ENCODE measurements around the gene DLG2.
"Not testable (repeated sequence)": the region's sequence is repeated elsewhere in the genome, so short reads cannot be mapped to it uniquely, and the experiment has no call there.

DLG2 gene

DNA sequence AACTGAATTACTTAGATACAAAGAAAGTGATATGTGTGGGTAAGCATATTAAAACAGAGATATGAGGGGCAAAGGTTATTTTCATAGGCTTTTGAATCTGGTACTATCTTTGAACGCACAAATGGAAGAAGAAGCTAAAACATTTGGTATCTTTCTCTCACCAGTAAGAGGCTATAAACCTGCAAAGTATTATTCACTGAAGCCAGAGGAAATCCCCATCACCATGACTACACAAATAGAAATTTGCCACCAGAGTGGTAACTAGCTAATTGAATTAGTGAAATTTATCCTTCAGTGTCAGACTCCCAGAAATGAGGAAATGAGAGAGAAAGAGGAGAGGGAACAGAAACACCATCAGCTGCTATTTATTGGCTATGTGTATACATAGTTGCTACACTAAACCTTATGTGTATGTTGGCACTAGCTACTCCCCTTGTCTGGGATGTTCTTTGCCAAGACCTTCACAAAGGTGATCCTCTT is 503.4 kb downstream of the DLG2 start:
- no peaks in the 10 kb centered on the region for H3K27me3 Mint-ChIP-seq
- ATAC-seq (replicated peaks) (peak; percentile 94 to 97), DNase-seq (peak; percentile 9)
- peaks cover 5 to 8% of the 10 kb centered on the region in 2 donors for H3K9me3 Mint-ChIP-seq
- no peak overlapping the region for H3K27ac Mint-ChIP-seq
- peaks cover 0 to 3% of the 10 kb centered on the region in 2 donors for H3K36me3 Mint-ChIP-seq
- no peak overlapping the region for H3K4me3 Mint-ChIP-seq
- H3K4me1 Mint-ChIP-seq: peaks cover 3 to 9% of the 10 kb centered on the region in 2 donors

DNA sequence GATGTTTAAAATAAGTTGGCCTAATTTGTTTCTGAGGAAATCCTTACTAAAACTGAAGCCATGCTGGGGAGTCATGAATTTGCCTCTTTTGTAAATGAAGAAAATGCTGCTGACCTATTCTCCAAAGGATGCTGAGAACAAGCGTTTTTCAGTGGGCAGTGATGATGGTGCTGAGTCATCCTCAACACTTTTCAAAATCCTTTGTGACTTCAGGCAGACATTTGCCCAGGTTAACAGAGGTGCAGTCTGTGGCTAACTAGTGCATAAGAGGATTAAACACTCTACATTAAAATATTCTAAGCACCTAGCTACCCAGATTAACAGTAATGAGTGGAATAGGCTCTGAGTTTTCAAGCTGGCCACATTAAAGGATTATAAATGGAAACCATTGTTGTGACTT is 509.0 kb downstream of the DLG2 start:
- Mint-ChIP-seq H3K27me3 (no peaks in the 10 kb centered on the region), H3K36me3 (no peaks in the 10 kb centered on the region), H3K4me3 (no peak overlapping the region), H3K4me1 (peaks cover 0 to 2% of the 10 kb centered on the region in 2 donors), H3K27ac (no peak overlapping the region), H3K9me3 (peaks cover 1 to 3% of the 10 kb centered on the region in 2 donors)
- ATAC-seq (replicated peaks) (no peak), DNase-seq (no peak)

DNA sequence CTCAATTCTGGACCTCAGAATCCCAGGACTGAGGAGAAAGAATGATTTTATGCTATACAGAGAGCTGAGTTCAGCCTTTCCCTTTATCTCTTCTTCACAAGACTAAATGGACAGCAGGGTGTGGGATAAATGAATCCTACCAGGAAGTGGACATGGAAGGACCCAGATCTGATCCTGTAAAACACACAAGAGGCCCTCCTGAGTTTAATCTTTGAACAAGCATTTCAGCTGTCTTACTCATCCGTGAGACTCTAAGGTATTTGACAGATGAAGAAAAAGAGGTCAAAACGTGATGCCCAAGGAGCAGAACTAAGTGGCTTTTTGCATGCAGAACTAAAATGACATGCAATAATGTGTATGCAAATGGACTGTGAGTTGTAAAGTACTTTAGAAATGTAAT is 511.3 kb downstream of the DLG2 start:
- ATAC-seq (replicated peaks): no peak
- H3K36me3 Mint-ChIP-seq: no peaks in the 10 kb centered on the region
- no peaks in the 10 kb centered on the region for H3K27me3 Mint-ChIP-seq
- H3K27ac Mint-ChIP-seq: no peak overlapping the region
- H3K4me1 Mint-ChIP-seq: peaks cover 0 to 2% of the 10 kb centered on the region in 2 donors
- no peak overlapping the region for H3K4me3 Mint-ChIP-seq
- no peaks in the 10 kb centered on the region for H3K9me3 Mint-ChIP-seq
- DNase-seq: no peak

DNA sequence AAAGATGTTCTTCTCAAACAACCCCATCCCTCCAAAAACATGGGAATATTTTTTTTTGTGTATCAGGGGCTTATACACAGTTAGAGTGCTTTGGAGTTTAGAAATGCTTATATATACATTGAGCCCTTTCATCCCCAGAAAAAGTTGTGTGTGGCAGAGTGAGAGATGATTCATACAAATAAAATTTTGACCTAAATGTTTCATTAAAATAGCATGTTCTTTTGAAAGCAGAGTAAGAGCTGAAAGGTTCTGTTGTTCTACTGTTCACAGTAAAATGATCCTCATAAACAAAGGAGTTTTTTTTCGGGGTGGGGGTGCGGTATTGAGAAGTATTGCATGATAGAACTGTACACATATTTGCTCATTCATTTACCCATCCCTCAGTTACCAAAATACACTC is 512.4 kb downstream of the DLG2 start:
- no peak overlapping the region for H3K4me3 Mint-ChIP-seq
- no peak for DNase-seq
- H3K9me3 Mint-ChIP-seq: peaks cover 0 to 1% of the 10 kb centered on the region in 2 donors
- peaks cover 0 to 4% of the 10 kb centered on the region in 2 donors for H3K4me1 Mint-ChIP-seq
- no peaks in the 10 kb centered on the region for H3K27me3 Mint-ChIP-seq
- no peaks in the 10 kb centered on the region for H3K36me3 Mint-ChIP-seq
- no peak overlapping the region for H3K27ac Mint-ChIP-seq
- ATAC-seq (replicated peaks): no peak

DNA sequence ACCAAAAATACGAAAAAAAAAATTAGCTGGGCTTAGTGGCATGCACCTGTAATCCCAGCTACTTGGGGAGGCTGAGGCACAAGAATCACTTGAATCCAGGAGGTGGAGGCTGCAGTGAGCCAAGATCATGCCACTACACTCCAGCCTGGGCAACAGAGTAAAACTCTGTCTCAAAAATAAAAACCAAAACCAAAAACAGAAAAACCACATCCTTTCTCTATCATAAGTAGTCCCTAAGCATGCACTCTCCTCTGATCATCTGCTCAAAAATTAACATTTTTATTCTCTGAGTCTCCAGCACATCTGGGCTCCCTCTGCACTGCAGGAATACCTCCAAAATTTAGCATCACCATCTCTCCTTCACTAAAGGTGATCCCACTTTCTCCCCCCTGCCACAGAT is 516.9 kb downstream of the DLG2 start:
- ATAC-seq (replicated peaks): peak; percentile 36 to 54

DNA sequence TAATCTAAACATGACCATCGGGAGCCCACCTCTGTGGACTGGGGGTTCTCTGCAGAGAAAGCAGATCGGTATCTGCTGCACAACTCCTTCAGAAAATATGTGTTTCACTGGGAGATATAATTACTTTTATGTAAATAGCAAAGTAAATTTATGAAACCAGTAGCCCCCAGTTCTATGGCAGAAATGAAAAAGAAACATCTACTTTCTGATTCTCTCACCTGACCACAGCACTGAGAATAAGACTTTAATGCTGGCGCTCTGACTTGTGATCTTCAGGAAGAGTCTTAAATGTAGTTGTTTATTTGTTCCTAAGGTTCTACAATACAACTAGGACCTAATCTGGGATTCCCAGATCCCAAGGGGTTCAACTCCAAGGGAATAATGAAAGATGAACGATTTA is 518.0 kb downstream of the DLG2 start:
- peaks cover 4 to 5% of the 10 kb centered on the region in 2 donors for H3K9me3 Mint-ChIP-seq
- H3K27me3 Mint-ChIP-seq: no peaks in the 10 kb centered on the region
- H3K4me1 Mint-ChIP-seq: peaks cover 0 to 4% of the 10 kb centered on the region in 2 donors
- no peaks in the 10 kb centered on the region for H3K36me3 Mint-ChIP-seq
- DNase-seq: no peak
- ATAC-seq (replicated peaks): no peak
- no peak overlapping the region for H3K4me3 Mint-ChIP-seq
- H3K27ac Mint-ChIP-seq: no peak overlapping the region

More for the DNA sequence above, 516.9 kb downstream of the DLG2 start:
- not testable (repeated sequence) for H3K36me3 Mint-ChIP-seq, DNase-seq, H3K9me3 Mint-ChIP-seq, H3K27me3 Mint-ChIP-seq, H3K27ac Mint-ChIP-seq, H3K4me1 Mint-ChIP-seq
- peak overlapping the region in 1 of 2 donors; percentile 25 for H3K4me3 Mint-ChIP-seq

DNA sequence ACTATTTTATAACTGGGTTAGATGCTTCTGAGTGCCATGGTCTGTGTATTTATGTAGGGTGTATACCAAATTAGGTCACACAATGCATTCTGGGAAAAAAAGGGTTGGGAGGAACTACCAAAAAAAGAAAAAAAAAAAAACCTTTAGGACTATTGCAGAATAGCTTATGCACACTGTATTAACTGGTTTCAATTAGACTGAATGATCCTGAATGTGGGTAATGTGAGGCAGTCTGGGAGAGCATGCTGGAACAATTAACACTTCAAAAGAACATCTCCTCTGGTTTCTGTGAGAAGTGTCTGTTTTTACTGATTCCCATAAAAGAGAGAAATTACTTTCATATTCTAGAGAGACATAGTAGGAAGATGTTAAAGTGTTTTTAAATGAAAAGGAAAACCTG is 521.3 kb downstream of the DLG2 start:
- Mint-ChIP-seq H3K9me3 (peaks cover 4 to 5% of the 10 kb centered on the region in 2 donors), H3K36me3 (no peaks in the 10 kb centered on the region), H3K27me3 (no peaks in the 10 kb centered on the region), H3K27ac (no peak overlapping the region), H3K4me3 (no peak overlapping the region), H3K4me1 (peaks cover 0 to 3% of the 10 kb centered on the region in 2 donors)
- DNase-seq (no peak), ATAC-seq (replicated peaks) (no peak)

DNA sequence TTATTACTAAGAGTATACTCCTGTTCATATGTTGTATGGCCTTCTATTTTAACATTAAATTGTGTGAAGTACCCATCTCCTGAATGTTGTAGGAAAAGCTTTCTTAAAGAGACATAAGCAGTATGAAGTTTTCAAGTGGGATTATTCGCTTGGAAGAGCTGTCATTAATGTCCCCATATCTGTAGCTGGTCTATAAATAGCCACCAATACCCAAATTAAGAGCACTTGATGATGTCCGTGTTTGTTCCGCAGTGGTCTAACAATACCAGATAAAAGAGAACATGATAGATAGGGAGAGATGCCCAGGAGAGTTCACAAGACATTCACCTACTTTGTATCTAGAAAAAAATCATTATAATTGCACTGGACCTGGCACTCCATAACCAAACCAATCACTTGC is 527.6 kb downstream of the DLG2 start:
- Mint-ChIP-seq H3K4me3 (no peak overlapping the region), H3K36me3 (peaks cover 0 to 4% of the 10 kb centered on the region in 2 donors), H3K27ac (no peak overlapping the region), H3K4me1 (peaks cover 3 to 5% of the 10 kb centered on the region in 2 donors), H3K27me3 (no peaks in the 10 kb centered on the region), H3K9me3 (peaks cover 15% of the 10 kb centered on the region in 2 donors)
- DNase-seq (no peak), ATAC-seq (replicated peaks) (no peak)

DNA sequence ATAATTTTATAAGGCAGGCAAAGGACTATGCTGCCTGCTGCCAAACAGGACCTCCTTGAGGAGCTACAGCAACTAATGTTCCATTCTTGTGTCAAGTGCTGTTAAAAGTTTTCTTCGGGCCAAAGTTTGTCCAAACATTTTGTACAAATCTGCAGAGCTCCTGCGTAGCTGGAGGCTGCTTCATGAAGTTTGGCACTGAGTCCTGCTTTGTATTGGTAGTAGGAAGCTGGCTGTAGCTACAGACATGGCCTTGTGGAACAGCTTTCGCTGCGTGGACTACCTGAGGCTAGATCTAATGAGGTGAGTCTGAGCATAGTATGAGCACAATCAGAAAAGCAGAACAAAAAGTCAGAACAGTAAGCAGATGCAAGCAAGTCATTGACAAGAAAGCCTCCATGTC is 528.1 kb downstream of the DLG2 start:
- no peak for ATAC-seq (replicated peaks)
- H3K4me1 Mint-ChIP-seq: peaks cover 3 to 5% of the 10 kb centered on the region in 2 donors
- peaks cover 0 to 4% of the 10 kb centered on the region in 2 donors for H3K36me3 Mint-ChIP-seq
- H3K9me3 Mint-ChIP-seq: peaks cover 15% of the 10 kb centered on the region in 2 donors
- H3K4me3 Mint-ChIP-seq: no peak overlapping the region
- H3K27ac Mint-ChIP-seq: no peak overlapping the region
- H3K27me3 Mint-ChIP-seq: no peaks in the 10 kb centered on the region
- DNase-seq: no peak

DNA sequence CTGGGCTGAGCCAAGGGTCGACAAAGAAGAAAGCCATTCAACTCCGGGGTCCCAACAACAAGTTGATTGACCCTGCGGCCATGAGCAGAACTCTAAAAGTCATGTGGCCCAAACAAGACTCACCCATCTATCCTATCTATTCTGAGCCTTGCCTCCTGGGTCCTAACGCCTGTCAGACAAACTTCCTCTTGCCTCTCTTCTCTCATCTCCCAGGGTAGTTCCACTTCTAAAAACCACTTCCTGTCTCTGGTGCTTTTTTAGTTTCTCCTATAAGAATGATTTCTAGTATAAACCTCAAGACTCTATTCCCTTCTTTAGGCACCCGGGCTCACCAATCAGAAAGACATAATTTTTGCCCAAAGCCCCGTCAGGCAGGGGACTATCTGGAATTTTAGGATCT is 530.2 kb downstream of the DLG2 start:
- Mint-ChIP-seq H3K27me3 (no peaks in the 10 kb centered on the region), H3K4me3 (no peak overlapping the region), H3K9me3 (peaks cover 15% of the 10 kb centered on the region in 2 donors), H3K27ac (peak overlapping the region; percentile 25), H3K36me3 (peaks cover 0 to 4% of the 10 kb centered on the region in 2 donors), H3K4me1 (peaks cover 3 to 5% of the 10 kb centered on the region in 2 donors)
- DNase-seq (no peak), ATAC-seq (replicated peaks) (no peak)

DNA sequence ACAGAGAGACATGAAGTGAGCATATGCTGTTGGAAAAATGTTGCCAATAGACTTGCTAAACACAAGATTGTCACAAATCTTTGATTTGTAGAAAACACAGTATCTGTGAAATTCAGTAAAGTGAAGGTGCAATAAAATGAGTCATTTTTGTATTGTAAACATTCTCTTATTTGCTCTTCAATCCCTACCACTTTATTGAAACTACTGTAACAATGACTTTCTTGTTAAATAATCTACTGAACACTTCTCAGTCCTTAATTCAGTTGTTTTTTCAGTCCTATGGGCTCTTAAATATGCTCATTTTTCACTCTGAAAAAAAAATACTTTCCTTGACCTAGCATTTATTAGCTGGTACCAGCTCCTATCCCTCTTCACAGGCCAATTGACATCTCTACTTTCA is 531.9 kb downstream of the DLG2 start:
- peaks cover 15 to 18% of the 10 kb centered on the region in 2 donors for H3K9me3 Mint-ChIP-seq
- H3K4me3 Mint-ChIP-seq: no peak overlapping the region
- peaks cover 3 to 5% of the 10 kb centered on the region in 2 donors for H3K4me1 Mint-ChIP-seq
- no peaks in the 10 kb centered on the region for H3K27me3 Mint-ChIP-seq
- H3K27ac Mint-ChIP-seq: no peak overlapping the region
- DNase-seq (no peak), ATAC-seq (replicated peaks) (no peak)
- peaks cover 0 to 4% of the 10 kb centered on the region in 2 donors for H3K36me3 Mint-ChIP-seq

DNA sequence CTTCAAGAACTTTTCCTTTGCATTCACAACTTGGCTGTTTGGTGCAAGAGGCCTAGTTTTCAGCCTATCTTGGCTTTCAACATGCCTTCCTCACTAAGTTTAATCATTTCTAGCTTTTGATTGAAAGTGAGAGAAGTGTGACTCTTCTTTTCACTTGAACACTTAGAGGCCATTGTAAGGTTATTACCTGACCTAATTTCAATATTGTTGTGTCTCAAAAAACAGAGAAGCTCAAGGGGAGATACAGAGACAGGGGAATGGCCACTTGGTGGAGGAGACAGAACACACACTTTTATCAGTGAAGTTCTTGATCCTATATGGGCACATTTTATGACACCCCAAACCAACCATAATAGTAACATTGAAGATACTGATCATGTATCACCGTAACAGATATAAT is 532.3 kb downstream of the DLG2 start:
- no peak overlapping the region for H3K27ac Mint-ChIP-seq
- H3K36me3 Mint-ChIP-seq: peaks cover 0 to 4% of the 10 kb centered on the region in 2 donors
- H3K9me3 Mint-ChIP-seq: peaks cover 15 to 18% of the 10 kb centered on the region in 2 donors
- H3K4me1 Mint-ChIP-seq: peaks cover 3 to 5% of the 10 kb centered on the region in 2 donors
- H3K27me3 Mint-ChIP-seq: no peaks in the 10 kb centered on the region
- no peak for DNase-seq
- no peak for ATAC-seq (replicated peaks)
- H3K4me3 Mint-ChIP-seq: no peak overlapping the region

DNA sequence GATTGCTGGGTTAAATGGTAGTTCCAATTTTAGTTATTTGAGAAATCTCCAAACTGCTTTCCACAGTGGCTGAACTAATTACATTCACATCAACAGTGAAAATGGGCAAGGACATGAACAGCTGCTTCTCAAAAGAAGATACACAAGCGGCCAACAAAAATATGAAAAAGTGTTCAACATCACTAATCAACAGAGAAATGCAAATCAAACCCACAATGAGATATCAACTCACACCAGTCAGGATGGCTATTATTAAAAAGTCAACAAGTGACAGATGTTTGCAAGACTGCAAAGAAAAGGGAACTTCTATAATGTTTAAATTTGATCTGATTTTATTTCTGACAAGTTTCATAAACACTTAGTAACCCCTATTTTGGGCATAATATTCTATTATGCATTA is 537.5 kb downstream of the DLG2 start:
- H3K9me3 Mint-ChIP-seq: peaks cover 4 to 6% of the 10 kb centered on the region in 2 donors

DNA sequence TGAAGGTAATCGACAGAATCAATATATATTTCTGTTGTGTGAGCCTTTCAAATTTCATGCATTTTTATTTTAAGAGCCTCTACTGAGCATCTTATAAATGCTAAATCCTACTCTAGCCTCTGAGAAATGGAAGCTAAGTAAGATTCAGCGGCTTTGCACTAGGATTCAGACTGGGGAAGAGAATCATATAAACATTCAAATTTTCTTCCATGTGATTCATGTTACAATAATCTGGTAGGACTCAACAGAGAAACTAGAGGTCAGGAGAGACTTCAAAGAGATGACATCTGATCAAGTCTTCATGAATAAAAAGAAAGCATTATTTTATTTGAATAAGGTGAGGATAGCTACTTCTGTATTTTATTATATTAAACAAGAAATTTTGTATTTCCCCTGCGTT is 538.9 kb downstream of the DLG2 start:
- H3K9me3 Mint-ChIP-seq: peaks cover 9 to 11% of the 10 kb centered on the region in 2 donors
- ATAC-seq (replicated peaks) (no peak), DNase-seq (no peak)
- H3K36me3 Mint-ChIP-seq: no peaks in the 10 kb centered on the region
- no peaks in the 10 kb centered on the region for H3K27me3 Mint-ChIP-seq
- peaks cover 0 to 2% of the 10 kb centered on the region in 2 donors for H3K4me1 Mint-ChIP-seq
- H3K27ac Mint-ChIP-seq: no peak overlapping the region
- no peak overlapping the region for H3K4me3 Mint-ChIP-seq

More for the DNA sequence above, 537.5 kb downstream of the DLG2 start:
- H3K27me3 Mint-ChIP-seq: no peaks in the 10 kb centered on the region
- H3K36me3 Mint-ChIP-seq: no peaks in the 10 kb centered on the region
- H3K4me1 Mint-ChIP-seq: peaks cover 0 to 2% of the 10 kb centered on the region in 2 donors
- H3K27ac Mint-ChIP-seq: no peak overlapping the region
- no peak overlapping the region for H3K4me3 Mint-ChIP-seq
- DNase-seq (no peak), ATAC-seq (replicated peaks) (no peak)

DNA sequence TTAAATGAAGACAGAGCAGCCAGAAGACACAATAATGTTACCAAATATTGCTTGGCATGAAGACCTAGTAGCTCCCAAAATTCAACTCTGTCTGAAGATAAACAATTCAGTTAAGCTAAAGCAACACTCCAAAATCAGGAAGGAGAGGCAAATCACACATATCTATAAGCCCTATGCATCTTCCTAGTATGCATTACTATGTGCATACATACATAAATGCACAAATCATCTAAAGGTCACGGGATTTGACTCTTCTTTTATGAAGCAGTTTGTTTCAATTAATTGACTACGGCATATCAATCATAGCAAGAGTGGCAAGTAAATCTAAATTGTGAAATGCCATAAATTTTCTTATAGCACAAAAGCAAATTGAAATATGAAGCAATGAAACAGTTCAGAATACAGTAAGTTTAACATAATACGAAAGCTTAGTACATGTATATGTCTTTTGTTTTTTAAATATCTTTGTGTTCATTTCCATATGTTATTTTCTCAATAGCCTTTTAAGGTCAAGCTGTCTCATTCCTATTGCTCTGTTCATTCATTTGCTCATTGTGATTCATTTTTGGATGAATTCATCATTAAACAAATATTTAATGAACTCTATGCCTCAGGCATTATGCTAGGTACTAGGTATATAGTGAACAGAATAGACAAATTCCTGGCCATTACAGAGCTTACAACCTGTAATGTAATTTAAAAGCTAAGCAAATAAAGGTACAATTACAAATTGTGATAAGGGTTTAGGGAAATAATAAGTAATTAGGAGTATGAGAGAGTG is 540.5 kb downstream of the DLG2 start:
- Mint-ChIP-seq H3K36me3 (no peaks in the 10 kb centered on the region), H3K4me1 (peaks cover 0 to 2% of the 10 kb centered on the region in 2 donors), H3K4me3 (no peak overlapping the region), H3K27ac (no peak overlapping the region), H3K9me3 (peaks cover 11 to 12% of the 10 kb centered on the region in 2 donors), H3K27me3 (no peaks in the 10 kb centered on the region)
- DNase-seq: no peak
- no peak for ATAC-seq (replicated peaks)

Measured in stimulated activated naive B cell treated with anti-CD40 and anti-IgM and Interleukin-4, amounts not matched to agents 10 μg/mL and 1 μg/mL and 100 μg/mL, for 72 hours (primary cell).